Activated CD8-positive, alpha-beta T cell treated with anti-CD3 and anti-CD28 coated beads for 36 hours (primary cell): ENCODE data around the gene ADGRV1. TPM values are rescaled to one million over a fixed set of nuclear protein-coding genes. Genes with fewer than 3 reads are reported as not detected.
"Not testable (repeated sequence)": the region's sequence is repeated elsewhere in the genome, so short reads cannot be mapped to it uniquely, and the experiment has no call there.

Experiments used
- ATAC-seq: fragments of 200-7000 bp; cut with Tn5 transposase; one replicate; pipeline ENCODE4 v1.10.0; 2021; ENCODE audit warnings: mild to moderate bottlenecking, moderate library complexity
- CTCF ChIA-PET: fragments of 350-600 bp; sonication (Branson Sonifier 250); formaldehyde crosslinking; loops from one replicate; lab custom pipeline; 2021; ENCODE audit warnings: antibody characterized with exemption; lab: Charles Lee
- POLR2A ChIA-PET: fragments of 350-600 bp; sonication (Branson Sonifier 250); formaldehyde crosslinking; loops from one replicate; lab custom pipeline; 2021; ENCODE audit warnings: antibody characterized with exemption; lab: Charles Lee
- DNase-seq: peaks from one replicate; pipeline ENCODE4 v3.0.0-alpha.2; 2020
- H3K27ac Mint-ChIP-seq: one replicate; pipeline ENCODE4 v1.8.0; 2021; ENCODE audit warnings: mild to moderate bottlenecking, mixed read lengths
- H3K27me3 Mint-ChIP-seq: one replicate; pipeline ENCODE4 v1.8.0; 2021; ENCODE audit warnings: mixed read lengths
- H3K36me3 Mint-ChIP-seq: one replicate; pipeline ENCODE4 v1.8.0; 2021; ENCODE audit warnings: low read depth, mixed read lengths
- H3K4me1 Mint-ChIP-seq: one replicate; pipeline ENCODE4 v1.8.0; 2021; ENCODE audit warnings: low read depth, mixed read lengths
- H3K4me3 Mint-ChIP-seq: one replicate; pipeline ENCODE4 v1.8.0; 2021; ENCODE audit warnings: mild to moderate bottlenecking, moderate library complexity, mixed read lengths
- H3K9me3 Mint-ChIP-seq: one replicate; pipeline ENCODE4 v1.8.0; 2021; ENCODE audit warnings: mixed read lengths
- CTCF ChIP-seq: fragments of 200-600 bp; IDR thresholded peaks from one replicate; pipeline ENCODE4 v1.8.0; 2022; ENCODE audit warnings: antibody characterized with exemption, mild to moderate bottlenecking
- intact Hi-C: fragments of 100-400 bp; cut with micrococcal nuclease; formaldehyde crosslinking; loops from one replicate; pipeline ENCODE4 v1.10.0; 2022
- total RNA-seq, 2 experiments: library from RNA; stranded (reverse); gene quantifications; one replicate each; pipeline ENCODE4 v1.2.3, GENCODE V29; 2021

Gene ADGRV1
- total RNA-seq, 2 experiments from 2014 or later = 0.18 TPM; not detected in 1

GRCh38 chr5:90786756-90787155, 228.2 kb downstream of the ADGRV1 start:
- CTCF ChIA-PET = interaction anchor here (0.8 kb wide), 1 partner anchor 9 kb away, joined by 3 read pairs; no protein-coding TSS in a partner anchor
- no peak for ATAC-seq
- intact Hi-C loops = no loop called here

GRCh38 chr5:90792725-90793124, 234.1 kb downstream of the ADGRV1 start:
- POLR2A ChIA-PET = no interaction called here
- H3K36me3 Mint-ChIP-seq = no peaks in the 10 kb centered on the region
- H3K9me3 Mint-ChIP-seq = peaks cover 8% of the 10 kb centered on the region
- no peak overlapping the region for H3K4me3 Mint-ChIP-seq
- DNase-seq = no peak
- CTCF ChIA-PET = interaction anchor here (2.7 kb wide), 2 partner anchors 9 to 10 kb away, joined by 12 to 13 read pairs; no protein-coding TSS in a partner anchor
- peaks cover 5% of the 10 kb centered on the region for H3K27me3 Mint-ChIP-seq
- no peak for ATAC-seq
- H3K4me1 Mint-ChIP-seq = no peaks in the 10 kb centered on the region
- intact Hi-C loops = no loop called here
- no peak overlapping the region for H3K27ac Mint-ChIP-seq
- no peak for TF ChIP-seq CTCF

More at GRCh38 chr5:90786756-90787155, 228.2 kb downstream of the ADGRV1 start:
- Mint-ChIP-seq H3K27ac (no peak overlapping the region), H3K4me1 (no peaks in the 10 kb centered on the region), H3K9me3 (no peaks in the 10 kb centered on the region), H3K27me3 (peaks cover 7% of the 10 kb centered on the region), H3K36me3 (no peaks in the 10 kb centered on the region), H3K4me3 (no peak overlapping the region)
- DNase-seq = no peak
- POLR2A ChIA-PET = no interaction called here
- TF ChIP-seq CTCF = no peak

- DNase-seq (no peak), ATAC-seq (no peak)
- peaks cover 5% of the 10 kb centered on the region for H3K27me3 Mint-ChIP-seq
- peaks cover 9% of the 10 kb centered on the region for H3K9me3 Mint-ChIP-seq
- H3K27ac Mint-ChIP-seq = no peak overlapping the region
- no peak for TF ChIP-seq CTCF
- CTCF ChIA-PET = interaction anchor here (2.7 kb wide), 2 partner anchors 10 kb away, joined by 12 to 13 read pairs; no protein-coding TSS in a partner anchor
- no peaks in the 10 kb centered on the region for H3K36me3 Mint-ChIP-seq
- intact Hi-C loops = no loop called here
- H3K4me3 Mint-ChIP-seq = no peak overlapping the region
- POLR2A ChIA-PET = no interaction called here
- no peaks in the 10 kb centered on the region for H3K4me1 Mint-ChIP-seq
Observed at GRCh38 chr5:90793183-90793582, 234.6 kb downstream of the ADGRV1 start.

- CTCF ChIA-PET = interaction anchor here (1.8 kb wide), 1 partner anchor 13 kb away, joined by 7 read pairs; no protein-coding TSS in a partner anchor
- not testable (repeated sequence) for H3K4me1 Mint-ChIP-seq, ATAC-seq
Observed at GRCh38 chr5:90796919-90797318, 238.3 kb downstream of the ADGRV1 start.

GRCh38 chr5:90800082-90800481, 241.5 kb downstream of the ADGRV1 start:
- ATAC-seq, H3K4me1 Mint-ChIP-seq, H3K27ac Mint-ChIP-seq, H3K27me3 Mint-ChIP-seq, H3K36me3 Mint-ChIP-seq, POLR2A ChIA-PET, intact Hi-C loops, CTCF ChIA-PET, DNase-seq, H3K4me3 Mint-ChIP-seq: not testable (repeated sequence)
- peaks cover 11% of the 10 kb centered on the region for H3K9me3 Mint-ChIP-seq

More at GRCh38 chr5:90796919-90797318, 238.3 kb downstream of the ADGRV1 start:
- DNase-seq, H3K27ac Mint-ChIP-seq, POLR2A ChIA-PET, H3K27me3 Mint-ChIP-seq, H3K4me3 Mint-ChIP-seq, H3K36me3 Mint-ChIP-seq, intact Hi-C loops: not testable (repeated sequence)
- H3K9me3 Mint-ChIP-seq = peaks cover 11% of the 10 kb centered on the region

- H3K27me3 Mint-ChIP-seq, POLR2A ChIA-PET, H3K4me3 Mint-ChIP-seq, H3K27ac Mint-ChIP-seq, intact Hi-C loops, H3K4me1 Mint-ChIP-seq, ATAC-seq, H3K36me3 Mint-ChIP-seq, DNase-seq: not testable (repeated sequence)
- H3K9me3 Mint-ChIP-seq = peaks cover 11% of the 10 kb centered on the region
- CTCF ChIA-PET = interaction anchor here (0.7 to 0.8 kb wide), 2 partner anchors 9 to 17 kb away, joined by 3 read pairs; no protein-coding TSS in a partner anchor
Observed at GRCh38 chr5:90800515-90800914, 241.9 kb downstream of the ADGRV1 start.
